Cerebellar nuclear complex (tissue), 1 donor: ENCODE measurements around the gene PPP1R14C.
A peak's percentile ranks its signal among the peaks of the same experiment; 100 is the strongest.

Experiments
- DNase-seq, 2 experiments: peaks; one replicate each; lab custom pipeline; 2025; lab: John Stamatoyannopoulos, UW

PPP1R14C gene

DNA sequence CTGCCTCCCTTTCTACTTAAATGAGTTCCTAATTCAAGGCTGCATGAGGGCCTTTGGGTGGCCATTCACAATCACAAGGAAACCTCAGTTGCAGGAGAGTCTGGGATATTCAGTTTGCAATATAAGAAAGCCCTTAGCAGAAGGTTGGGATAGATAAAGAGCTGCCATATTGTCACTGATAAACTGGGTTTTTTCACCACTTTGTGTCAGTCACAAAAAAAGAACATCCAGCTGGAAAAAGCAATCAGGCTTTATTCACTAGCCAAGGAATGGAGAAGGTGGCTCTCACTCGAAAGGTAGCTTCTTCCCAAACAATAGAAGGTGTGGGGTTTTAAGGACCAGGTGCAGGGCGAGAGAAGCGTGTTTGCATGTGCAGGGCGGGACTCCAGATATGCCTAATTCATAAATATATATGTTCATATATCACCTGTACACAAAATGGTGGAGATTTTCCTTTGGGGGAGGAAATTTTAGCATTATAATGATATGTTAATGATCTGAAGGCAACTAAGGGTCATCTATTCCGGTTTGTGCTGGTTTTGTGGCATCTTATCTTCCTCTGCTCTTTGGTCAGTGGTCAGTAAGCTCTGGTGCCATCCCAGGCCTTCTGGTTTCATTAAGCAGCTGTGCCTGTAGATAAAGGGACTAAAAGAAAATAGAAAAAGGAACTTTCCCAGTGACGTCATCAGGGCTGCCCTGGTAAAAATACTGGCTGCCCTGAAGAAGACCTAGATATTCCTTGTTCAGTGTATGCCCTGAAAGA lies 128.8 kb downstream of the PPP1R14C start:
- DNase-seq = no peak

DNA sequence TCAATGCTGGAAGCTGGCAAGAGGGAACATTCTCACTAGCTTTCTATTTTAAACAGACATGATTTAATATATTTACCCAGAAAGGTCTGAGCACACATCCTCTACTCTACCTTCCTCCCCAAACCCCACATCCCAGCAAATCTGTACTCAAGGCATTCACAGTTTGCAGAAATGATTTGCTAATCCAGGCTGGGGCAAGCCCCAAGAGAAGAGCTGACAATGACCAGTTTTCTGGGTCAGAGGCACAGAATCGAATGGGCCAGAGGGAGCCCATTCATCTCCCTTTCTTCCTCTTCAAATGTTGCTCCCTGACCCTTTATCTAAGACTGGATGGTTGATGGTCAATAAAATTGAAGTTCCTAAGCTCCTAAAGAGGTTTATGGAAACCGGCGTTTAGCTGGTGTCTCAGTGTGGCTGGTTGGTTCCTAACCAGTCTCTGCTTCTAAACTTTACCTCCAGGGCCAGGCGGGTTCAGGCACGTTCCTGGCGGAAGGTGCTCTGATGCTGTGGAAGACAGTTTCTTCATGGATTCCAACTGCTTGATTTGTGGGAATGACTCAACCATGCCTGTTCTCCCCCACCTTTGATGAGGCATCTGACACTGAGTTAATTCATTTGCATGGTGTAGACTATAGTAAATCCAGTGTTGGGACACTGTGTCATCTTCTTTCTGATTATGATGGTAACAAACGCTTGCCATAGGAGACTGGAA lies 129.6 kb downstream of the PPP1R14C start:
- DNase-seq = no peak

DNA sequence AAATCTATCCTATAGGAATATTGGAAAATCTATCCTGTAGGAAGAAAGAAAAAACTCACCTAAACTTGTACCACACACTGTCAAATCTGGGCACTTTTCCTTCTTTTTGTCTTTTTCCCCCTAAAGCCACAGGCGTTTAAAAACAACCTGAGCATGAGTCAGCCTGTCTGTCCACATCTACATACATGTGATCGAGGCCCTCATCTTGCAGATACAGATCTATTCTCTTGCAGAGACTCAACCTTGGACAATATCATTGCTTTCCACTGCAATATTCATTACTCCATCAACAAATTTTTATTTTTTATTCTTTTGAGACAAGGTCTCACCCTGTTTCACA lies 130.1 kb downstream of the PPP1R14C start:
- no peak for DNase-seq

DNA sequence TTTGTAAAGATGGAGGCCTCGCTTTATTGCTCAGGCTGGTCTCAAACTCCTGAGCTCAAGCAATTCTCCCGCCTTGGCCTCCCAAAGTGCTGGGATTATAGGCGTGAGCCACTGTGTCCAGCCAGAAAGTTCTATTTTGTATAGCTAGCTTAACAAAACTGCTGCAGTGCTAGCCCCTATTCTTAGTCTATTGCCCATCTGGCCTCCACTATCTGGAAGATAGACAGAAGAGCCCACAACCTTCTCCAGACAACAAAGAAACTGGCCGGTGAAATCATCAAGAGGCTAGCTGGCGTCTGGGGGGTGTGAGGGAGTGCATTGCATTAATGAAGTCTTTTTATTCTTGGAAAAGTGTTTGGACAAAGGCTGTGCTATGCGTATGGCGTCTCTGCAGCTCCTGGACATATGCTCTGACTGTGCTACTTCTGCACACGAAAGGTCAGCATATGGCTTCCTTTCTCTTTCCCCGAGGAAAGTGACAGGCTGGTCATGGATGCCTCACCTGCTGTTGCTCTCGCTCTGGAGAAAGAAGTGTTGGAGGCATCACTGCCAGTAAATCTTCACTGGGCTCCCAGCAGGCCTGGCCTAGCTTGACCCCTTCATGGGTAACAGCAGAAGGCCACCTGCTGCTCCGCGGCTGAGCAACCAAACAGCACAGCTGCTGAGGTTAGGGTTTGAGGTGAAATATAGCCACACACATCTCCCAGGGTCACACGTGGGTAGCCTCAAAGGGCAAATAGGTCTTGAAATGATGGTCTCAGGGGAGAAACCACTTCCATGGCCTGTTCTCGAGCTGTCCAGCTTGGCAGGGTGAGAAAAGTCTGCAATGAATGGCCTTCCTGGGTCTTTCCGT lies 130.8 kb downstream of the PPP1R14C start:
- peak in 1 of 2 experiments; percentile 7 for DNase-seq

DNA sequence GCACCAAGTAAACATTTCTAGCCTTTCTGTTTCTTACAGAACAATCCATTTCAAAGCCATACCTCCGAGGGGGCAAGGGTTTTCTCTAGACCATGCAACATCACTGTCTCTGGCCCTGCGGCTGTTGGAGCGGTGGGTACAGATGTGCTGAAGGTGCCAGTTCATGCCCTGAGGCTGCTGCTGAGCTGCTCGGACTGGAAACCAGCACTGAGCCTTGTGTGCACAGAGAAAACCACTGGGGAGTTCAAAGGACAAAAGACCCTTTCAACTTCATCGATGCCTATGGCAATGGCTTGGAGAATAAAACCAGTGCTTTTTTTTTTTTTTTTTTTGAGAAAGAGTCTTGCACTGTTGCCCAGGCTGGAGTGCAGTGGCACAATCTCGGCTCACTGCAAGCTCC lies 132.6 kb downstream of the PPP1R14C start:
- DNase-seq = no peak

DNA sequence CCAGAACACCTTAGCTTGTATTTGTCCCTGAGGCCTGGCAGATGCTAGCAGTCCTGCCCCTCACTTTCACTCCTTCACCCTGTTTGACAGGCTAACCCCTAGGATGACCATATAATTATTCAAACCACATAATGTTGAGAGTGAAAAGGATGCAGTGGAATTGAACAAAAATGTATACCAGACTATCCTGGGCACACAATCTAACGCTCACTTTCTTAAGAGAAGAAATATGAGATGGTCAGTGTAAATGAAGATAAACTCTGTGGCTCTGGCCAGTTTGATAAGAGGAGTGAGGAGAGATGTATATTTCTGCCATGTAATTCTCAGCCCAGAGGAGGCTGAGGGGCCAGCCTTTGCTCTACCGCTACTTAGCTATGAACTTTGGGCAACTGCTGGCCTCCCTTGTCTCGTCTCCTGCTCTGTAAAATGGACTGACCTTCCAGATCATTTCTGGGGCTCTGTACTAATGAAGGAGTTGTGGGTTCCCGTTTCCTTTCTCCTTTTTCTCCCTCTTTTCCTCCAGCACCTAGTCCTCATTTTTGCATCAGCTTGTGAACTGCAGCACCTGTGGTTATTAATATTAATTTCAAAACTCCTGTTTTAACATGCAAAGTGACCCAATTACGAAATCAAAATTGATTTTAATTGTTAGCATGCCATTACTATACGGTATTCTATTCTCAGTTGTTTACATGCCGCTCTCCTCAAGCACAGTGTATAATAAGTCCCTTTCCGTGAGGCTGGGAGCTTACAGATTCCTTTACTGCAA lies 133.5 kb downstream of the PPP1R14C start:
- no peak for DNase-seq

DNA sequence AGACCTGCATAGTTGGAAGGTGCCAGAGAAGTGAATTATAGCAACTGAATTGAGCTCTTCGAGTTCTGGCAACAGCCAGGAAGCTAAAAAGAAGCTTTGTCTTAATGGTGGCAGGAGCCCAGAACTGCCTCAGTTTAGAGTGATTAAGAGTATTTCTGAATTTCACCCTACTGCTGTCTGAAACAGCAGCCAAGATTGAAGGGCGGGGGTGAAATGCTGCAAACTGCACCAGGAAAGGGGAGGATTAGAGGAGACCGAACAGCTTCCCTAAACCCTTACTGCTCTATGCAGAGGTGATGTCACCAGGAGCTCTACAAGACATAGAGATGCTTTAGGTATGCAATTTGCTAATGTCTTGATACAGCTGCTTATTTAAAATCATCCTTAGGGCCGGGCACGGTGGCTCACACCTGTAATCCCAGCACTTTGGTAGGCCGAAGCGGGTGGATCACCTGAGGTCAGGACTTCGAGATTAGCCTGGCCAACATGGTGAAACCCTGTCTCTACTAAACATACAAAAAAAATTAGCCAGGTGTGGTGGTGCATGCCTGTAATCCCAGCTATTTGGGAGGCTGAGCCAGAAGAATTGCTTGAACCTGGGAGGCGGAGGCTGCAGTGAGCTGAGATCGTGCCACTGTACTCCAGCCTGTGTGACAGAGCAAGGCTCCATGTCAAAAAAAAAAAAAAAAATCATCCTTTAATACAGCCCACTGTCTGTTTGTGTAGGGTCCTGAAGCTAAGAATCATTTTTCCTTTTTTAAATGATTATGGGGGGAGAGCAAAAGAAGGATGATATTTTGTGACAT lies 134.3 kb downstream of the PPP1R14C start:
- DNase-seq = no peak

DNA sequence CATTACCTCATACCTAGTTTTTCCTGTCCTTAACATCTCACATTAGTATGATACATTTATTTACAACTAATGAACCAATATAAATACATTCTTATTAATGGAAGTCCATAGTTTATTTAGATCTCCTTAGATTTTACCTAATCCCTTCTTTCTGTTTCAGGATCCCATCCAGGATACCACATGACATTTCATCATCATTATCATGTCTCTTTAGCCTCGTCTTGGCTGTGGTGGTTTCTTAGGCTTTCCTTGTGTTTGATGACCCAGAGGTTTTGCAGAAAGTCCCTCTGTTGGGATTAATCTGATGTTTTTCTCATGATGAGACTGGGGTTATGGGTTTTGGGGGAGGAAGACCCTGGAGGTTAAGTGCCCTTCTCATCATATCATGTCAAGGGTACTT lies 136.7 kb downstream of the PPP1R14C start:
- DNase-seq = no peak

DNA sequence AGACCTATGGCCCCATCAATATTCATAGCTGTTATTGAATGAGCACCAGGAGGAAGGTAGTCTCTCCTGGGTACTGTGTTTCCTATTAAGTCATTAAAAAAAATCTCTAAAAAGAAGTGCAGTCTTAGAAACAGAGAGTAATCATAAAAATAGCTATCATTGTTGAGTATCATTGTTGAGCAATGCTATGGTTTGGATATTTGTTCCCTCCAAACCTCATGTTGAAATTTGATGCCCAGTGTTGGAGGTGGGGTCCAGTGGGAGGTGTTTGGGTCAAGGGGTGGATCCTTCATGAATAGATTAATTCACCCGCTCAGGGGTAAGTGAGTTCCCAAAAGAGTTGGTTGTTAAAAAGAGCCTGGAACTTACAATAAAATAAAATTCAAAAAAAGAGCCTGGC lies 137.9 kb downstream of the PPP1R14C start:
- DNase-seq = no peak

DNA sequence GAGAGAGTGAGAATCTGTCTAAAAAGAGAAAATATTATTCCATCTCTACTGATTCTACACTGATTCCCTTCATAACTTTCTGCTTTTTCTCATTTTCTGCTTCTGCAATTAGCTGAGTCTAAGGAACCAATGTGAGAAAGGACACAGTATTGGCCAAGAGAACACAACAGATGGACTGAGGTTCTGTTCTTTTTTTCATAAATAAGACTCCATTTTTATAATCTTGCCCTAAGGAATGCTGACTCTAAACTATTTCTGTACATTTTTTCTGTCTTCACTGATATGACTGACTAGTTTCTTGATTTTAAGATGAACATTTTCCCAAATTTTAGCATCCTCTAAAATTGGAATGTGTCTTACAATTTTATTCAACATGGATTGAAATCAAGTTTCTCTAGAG lies 138.9 kb downstream of the PPP1R14C start:
- DNase-seq = no peak

DNA sequence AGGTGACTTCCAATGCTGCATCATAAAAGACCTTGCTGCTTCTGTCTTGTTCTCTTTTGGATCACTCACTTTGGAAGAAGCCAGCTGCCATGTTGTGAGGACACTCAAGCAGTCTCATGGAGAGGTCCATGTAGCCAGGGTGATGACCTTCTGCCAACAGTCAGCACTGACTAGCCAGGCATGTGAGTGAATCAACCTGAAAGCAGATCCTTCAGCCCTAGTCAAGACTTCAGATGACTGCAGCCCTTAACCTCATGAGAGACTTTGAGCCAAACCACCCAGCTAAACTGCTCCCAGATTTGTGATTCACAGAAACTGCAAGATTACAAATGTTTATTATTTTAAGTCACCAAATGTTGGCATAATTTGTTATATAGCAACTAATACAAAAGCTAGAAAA lies 140.0 kb downstream of the PPP1R14C start:
- DNase-seq = no peak

DNA sequence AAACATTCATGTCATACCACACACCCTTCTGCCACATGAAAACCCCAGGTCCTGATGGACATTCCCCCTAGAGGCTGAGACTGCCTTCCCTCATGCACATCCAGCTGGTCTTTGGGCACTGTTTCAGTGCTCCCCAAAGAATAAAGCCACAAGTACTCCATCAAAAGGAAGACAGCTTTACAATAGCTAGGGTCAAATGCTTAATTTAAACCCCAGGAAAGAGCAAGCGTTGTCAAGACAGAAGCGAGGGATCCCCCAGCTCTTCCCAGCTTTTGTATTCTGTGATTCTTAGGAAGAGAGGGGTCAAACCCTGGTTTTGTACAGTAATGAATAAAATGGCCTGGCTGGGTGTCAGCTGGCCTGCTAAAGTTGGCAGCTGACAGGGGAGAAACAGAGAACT lies 143.6 kb downstream of the PPP1R14C start:
- no peak for DNase-seq

DNA sequence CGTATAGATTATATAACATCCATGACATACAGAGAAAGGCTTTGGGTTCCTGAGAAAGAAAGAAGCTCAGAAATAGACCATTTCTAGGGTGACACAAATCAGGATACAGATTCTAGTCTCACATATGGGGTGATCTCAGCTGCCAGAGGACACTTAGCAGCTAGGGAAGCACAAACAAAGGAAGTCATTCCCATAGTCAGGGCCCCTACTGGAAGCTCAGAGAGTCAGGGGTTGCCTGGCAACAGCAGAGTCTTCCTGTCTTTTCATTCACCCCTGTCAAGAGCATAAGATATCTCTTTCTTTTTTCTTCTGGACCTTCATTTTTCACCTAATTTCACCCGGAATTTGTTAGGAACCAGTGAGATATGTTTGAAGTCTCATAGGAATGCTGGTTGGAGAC lies 144.1 kb downstream of the PPP1R14C start:
- no peak for DNase-seq

DNA sequence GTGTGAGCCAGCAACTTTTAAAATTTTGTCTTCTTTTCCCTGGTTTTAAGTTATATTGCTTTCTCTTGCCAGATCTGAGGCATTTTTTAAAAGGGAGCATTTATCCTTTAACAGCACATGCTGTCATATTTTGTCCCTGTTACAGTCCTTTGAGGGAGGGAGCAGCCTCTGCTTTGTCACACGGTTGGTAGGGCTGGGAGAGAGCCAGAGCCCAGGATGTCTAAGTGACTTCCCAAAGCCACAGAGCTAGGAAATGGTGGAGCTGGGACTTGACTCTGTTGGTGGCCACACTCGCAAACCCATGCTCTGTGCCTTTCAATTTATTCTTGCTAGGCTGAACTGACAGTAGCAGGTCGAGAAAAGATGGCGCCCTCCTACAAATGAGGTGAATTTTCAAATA lies 145.6 kb downstream of the PPP1R14C start:
- no peak for DNase-seq

DNA sequence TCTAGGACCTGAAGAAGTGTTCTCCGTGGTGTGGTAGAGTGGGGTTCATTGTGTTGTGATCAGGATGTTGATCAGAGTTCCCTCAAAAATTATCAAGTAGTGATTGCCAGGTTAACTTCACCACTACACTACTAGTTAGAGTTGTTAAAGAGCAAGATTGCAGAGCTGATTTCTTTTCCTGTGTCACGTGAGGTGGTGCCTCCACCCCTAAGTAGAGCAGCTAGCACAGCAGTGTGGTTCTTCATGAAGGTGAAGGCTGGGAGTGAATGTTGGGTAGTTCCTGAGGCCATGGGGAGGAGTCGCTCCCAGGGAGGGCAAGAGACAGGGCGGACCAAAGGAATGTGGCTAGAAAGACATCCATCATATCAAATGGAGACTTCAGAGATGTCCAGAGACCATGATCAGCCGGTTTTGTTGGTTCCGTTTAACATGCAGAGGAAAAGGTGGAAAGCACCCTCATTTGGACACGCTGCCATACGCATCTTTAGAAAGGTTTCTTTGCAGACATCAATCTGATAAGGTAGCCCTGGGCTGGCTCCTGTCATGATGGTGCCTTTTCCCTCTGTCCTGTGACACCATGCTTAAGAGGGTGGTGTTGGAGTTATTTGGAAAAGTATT lies 146.7 kb downstream of the PPP1R14C start:
- no peak for DNase-seq

DNA sequence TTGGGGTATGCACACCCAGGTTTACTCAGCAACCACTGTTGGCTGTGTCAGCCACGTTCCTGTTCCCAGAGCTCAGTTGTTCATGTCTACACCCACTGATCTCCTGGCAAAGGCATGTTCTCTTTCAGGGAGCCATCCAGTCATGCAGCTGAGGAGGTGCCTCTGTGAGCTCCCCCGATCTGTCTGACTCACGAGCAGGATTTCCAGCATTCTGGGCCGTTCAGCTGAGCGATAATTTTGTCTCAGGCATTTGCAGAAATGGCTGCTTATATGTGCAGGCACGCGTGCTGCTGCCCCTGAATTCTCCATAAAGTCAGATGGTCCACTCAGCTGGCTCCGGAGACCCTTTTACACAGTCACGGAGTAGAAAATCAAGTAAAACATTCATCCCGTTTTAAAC lies 147.6 kb downstream of the PPP1R14C start:
- DNase-seq = no peak

DNA sequence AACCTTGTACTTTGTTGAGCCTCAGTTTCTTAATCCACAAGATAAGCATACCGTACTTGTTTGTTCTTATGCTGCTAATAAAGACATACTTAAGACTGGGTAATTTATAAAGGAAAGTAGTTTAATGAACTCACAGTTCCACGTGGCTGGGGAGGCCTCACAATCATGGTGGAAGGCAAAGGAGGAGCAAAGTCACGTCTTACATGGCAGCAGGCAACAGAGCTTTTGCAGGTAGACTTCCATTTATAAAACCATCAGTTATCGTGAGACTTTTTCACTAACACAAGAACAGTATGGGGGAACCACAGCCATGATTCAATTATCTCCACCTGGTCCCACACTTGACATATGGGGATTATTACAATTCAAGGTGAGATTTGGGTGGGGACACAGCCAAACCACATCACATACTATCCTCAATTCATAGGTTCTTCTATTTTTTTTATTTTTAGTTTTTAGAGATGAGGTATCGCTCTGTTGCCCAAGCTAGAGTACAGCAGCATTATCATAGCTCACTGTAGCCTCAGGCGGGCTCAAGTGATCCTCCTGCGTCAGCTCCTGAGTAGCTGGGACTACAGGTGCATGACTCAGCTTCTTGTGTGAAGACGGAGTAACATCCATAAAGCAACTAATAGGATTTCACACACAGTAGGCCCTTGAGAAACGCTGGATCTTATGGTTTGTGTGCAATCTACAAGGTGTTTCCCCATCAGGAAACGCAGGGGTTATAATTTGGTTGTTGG lies 149.3 kb downstream of the PPP1R14C start:
- DNase-seq = no peak

DNA sequence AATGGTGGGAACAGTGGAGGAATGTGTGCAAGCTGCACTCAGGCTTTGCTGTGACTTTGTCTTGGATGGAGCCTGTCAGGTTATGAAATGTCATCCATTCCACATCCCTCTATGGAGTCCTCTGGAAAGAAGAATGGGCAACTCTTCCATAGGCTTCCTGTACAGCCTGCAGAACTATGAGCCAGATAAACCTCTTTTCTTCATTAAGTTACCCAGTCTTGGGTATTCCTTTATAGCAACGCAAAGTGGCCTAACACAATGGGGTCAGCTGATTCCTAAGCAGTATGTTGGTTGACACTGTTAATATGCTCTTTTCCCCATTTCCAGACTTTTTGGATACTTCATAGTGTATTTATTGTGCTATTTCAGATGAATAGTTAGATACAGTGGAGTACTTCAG lies 150.2 kb downstream of the PPP1R14C start:
- DNase-seq = no peak

DNA sequence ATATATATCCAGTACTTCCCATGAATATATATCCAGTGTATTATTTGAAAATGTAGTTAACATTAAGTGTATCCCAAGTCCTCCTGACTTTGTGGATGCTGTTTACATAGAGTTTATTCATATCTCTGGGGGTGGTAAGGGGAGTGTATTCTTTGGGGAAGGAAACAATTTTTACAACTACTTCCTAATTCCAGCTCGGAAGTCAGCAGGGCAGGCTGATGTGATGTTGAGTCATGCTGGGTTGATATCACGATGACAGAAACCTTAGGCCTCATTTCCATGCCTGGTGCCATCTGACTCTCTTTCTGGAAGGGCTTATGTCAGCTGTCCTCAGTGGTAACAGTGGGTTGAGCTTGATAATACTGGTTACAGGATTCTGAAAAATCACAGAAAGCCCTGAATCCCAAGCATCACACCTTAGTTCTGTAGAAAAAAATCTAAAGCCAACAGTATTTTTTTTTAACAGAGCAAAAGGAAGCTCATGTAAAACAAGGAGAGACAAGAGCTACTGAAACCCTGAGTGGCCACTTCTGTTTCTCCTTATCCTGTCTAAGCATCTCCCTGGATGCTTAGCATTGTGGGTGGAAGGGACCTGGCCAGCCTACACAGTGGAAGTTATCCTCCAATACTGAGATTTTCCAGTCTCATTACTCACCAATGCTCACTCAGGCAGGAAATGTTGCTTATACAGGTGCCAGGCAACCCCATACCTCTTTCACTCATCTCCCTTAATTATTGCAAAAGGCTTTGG lies 150.8 kb downstream of the PPP1R14C start:
- no peak for DNase-seq
